BE2C (cell line): ENCODE measurements around the gene BMP10.

Experiments used
- DNase-seq: peaks from one replicate; pipeline ENCODE4 v3.0.0-alpha.2; 2020
- H3K27me3 ChIP-seq: fragments of 250-450 bp; sonication (Bioruptor Pico); 2 replicates; pipeline ENCODE4 v1.5.1; 2020; ENCODE audit warnings: mild to moderate bottlenecking
- H3K36me3 ChIP-seq: fragments of 250-450 bp; sonication (Bioruptor Pico); 2 replicates; pipeline ENCODE4 v1.5.1; 2020; ENCODE audit warnings: mild to moderate bottlenecking
- H3K4me1 ChIP-seq: fragments of 250-450 bp; sonication (Bioruptor Pico); 2 replicates; pipeline ENCODE4 v1.5.1; 2020
- H3K4me3 ChIP-seq: 2 replicates; pipeline ENCODE4 v1.5.1; 2011; ENCODE audit warnings: low read depth, low read length
- H3K9me3 ChIP-seq: fragments of 250-450 bp; sonication (Bioruptor Pico); 2 replicates; pipeline ENCODE4 v1.5.1; 2020
- TF ChIP-seq, protein P1 (sequence below): IDR thresholded peaks from 2 replicates; pipeline ENCODE4 v1.5.1; 2012; ENCODE audit warnings: mild to moderate bottlenecking, low read depth, low read length

Gene BMP10

GRCh38 chr2:68834737-68835376 lies 36.3 kb downstream of the BMP10 start:
- H3K27me3 ChIP-seq: no peaks in the 10 kb centered on the region
- no peaks in the 10 kb centered on the region for H3K9me3 ChIP-seq
- H3K4me1 ChIP-seq: no peaks in the 10 kb centered on the region
- no peaks in the 10 kb centered on the region for H3K36me3 ChIP-seq
- H3K4me3 ChIP-seq: no peak overlapping the region
- no peak for DNase-seq
- TF ChIP-seq, protein P1, sequence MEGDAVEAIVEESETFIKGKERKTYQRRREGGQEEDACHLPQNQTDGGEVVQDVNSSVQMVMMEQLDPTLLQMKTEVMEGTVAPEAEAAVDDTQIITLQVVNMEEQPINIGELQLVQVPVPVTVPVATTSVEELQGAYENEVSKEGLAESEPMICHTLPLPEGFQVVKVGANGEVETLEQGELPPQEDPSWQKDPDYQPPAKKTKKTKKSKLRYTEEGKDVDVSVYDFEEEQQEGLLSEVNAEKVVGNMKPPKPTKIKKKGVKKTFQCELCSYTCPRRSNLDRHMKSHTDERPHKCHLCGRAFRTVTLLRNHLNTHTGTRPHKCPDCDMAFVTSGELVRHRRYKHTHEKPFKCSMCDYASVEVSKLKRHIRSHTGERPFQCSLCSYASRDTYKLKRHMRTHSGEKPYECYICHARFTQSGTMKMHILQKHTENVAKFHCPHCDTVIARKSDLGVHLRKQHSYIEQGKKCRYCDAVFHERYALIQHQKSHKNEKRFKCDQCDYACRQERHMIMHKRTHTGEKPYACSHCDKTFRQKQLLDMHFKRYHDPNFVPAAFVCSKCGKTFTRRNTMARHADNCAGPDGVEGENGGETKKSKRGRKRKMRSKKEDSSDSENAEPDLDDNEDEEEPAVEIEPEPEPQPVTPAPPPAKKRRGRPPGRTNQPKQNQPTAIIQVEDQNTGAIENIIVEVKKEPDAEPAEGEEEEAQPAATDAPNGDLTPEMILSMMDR: no peak

- no peak overlapping the region for H3K4me3 ChIP-seq
- DNase-seq: no peak
- no peaks in the 10 kb centered on the region for H3K4me1 ChIP-seq
- H3K9me3 ChIP-seq: no peaks in the 10 kb centered on the region
- TF ChIP-seq, protein P1: no peak
- no peaks in the 10 kb centered on the region for H3K27me3 ChIP-seq
- no peaks in the 10 kb centered on the region for H3K36me3 ChIP-seq
Observed at GRCh38 chr2:68833162-68833561, 38.0 kb downstream of the BMP10 start.

GRCh38 chr2:68832233-68832869 lies 38.8 kb downstream of the BMP10 start:
- DNase-seq: no peak
- no peaks in the 10 kb centered on the region for H3K27me3 ChIP-seq
- H3K9me3 ChIP-seq: no peaks in the 10 kb centered on the region
- H3K4me3 ChIP-seq: no peak overlapping the region
- H3K36me3 ChIP-seq: no peaks in the 10 kb centered on the region
- TF ChIP-seq, protein P1: no peak
- H3K4me1 ChIP-seq: no peaks in the 10 kb centered on the region

DNA sequence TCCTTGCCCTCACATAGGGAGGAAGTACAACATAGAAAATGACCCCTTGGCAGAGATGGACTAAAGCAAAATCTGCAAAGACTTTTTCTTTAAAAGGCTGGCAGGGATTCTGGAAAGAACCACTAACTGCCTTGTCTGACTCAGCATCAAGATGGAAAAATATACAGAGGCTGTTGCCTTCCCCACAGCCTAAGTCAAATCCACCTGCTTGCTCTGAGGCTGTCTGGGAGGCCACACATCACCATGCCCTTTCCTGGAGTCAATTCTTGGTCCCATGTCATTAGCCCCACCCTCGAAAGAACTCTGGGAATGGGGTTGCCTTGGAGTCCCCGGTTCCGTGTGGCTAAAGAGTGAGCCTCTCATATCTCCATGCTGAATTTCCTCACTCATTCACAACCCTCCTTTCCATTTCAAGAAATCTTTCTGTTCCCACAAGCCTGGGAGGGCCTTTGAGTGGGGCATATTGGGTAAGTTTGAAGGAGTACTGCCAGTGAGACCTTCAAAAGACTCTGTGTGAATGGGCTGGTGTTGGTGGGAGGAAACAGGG lies 39.4 kb downstream of the BMP10 start:
- Histone ChIP-seq H3K9me3 (no peaks in the 10 kb centered on the region), H3K4me1 (no peaks in the 10 kb centered on the region)
- DNase-seq: no peak

GRCh38 chr2:68829749-68830148 lies 41.4 kb downstream of the BMP10 start:
- no peak for DNase-seq
- no peak overlapping the region for H3K4me3 ChIP-seq
- TF ChIP-seq, protein P1: no peak
- H3K9me3 ChIP-seq: no peaks in the 10 kb centered on the region
- no peaks in the 10 kb centered on the region for H3K27me3 ChIP-seq
- H3K36me3 ChIP-seq: no peaks in the 10 kb centered on the region
- no peaks in the 10 kb centered on the region for H3K4me1 ChIP-seq

More for the DNA sequence above, 39.4 kb downstream of the BMP10 start:
- Histone ChIP-seq H3K4me3 (no peak overlapping the region), H3K36me3 (no peaks in the 10 kb centered on the region), H3K27me3 (no peaks in the 10 kb centered on the region)
- TF ChIP-seq, protein P1: no peak
